CD14-positive monocyte (primary cell): ENCODE measurements around the gene DYNC1H1. TPM values are rescaled to one million over a fixed set of nuclear protein-coding genes. Genes with fewer than 3 reads are reported as not detected.
A peak's percentile ranks its signal among the peaks of the same experiment; 100 is the strongest.

Source experiments
- DNase-seq, 3 donors: peaks; one replicate each; pipeline ENCODE4 v3.0.0-alpha.2; 2011 to 2022
- H2AFZ ChIP-seq: 2 replicates; pipeline ENCODE4 v1.6.0; 2012; ENCODE audit warnings: mild to moderate bottlenecking, low read depth, low read length, inconsistent platforms; ENCODE audit not compliant: insufficient read depth, poor library complexity, severe bottlenecking
- H3K27ac ChIP-seq, 2 donors: 1 replicate in 1 of 2; 2 replicates in 1 of 2; pipeline ENCODE4 v1.5.1; 2012 to 2013; ENCODE audit warnings: low read length in 2 of 2, control low read depth in 1 of 2, inconsistent platforms in 1 of 2, low read depth in 1 of 2, mild to moderate bottlenecking in 1 of 2
- H3K27me3 ChIP-seq, 2 donors: one replicate each; pipeline versions ENCODE4 v1.6.0 to v1.6.1; 2011 to 2013; ENCODE audit warnings: low read length in 2 of 2; ENCODE audit not compliant: control insufficient read depth in 2 of 2, insufficient read depth in 2 of 2
- H3K36me3 ChIP-seq, 2 donors: replicated peaks in 1 of 2; 1 replicate in 1 of 2; 2 replicates in 1 of 2; pipeline versions ENCODE4 v1.5.1 to v1.6.1; 2012 to 2013; ENCODE audit warnings: low read length in 2 of 2, control low read depth in 1 of 2, inconsistent platforms in 1 of 2, mild to moderate bottlenecking in 1 of 2; ENCODE audit not compliant: insufficient read depth in 2 of 2, control insufficient read depth in 1 of 2
- H3K4me1 ChIP-seq, 2 donors: 1 replicate in 1 of 2; 2 replicates in 1 of 2; pipeline versions ENCODE4 v1.5.1 to v1.6.1; 2012 to 2013; ENCODE audit warnings: low read length in 2 of 2, control low read depth in 1 of 2, inconsistent platforms in 1 of 2, mild to moderate bottlenecking in 1 of 2, moderate library complexity in 1 of 2; ENCODE audit not compliant: insufficient read depth in 2 of 2, control insufficient read depth in 1 of 2
- H3K4me2 ChIP-seq: replicated peaks from 2 replicates; pipeline ENCODE3; 2012; ENCODE audit warnings: low read length, moderate library complexity, mild to moderate bottlenecking; ENCODE audit not compliant: poor library complexity, severe bottlenecking; ENCODE audit errors: extremely low read depth
- H3K4me3 ChIP-seq, 3 experiments: fragments of 200-600 bp in 1 of 3; sonication (generic) in 1 of 3; replicated peaks in 1 of 3; 1 replicate in 2 of 3; 2 replicates in 1 of 3; pipeline ENCODE4 v1.5.1; 2011 to 2013; ENCODE audit warnings: low read length in 3 of 3, mild to moderate bottlenecking in 3 of 3, control low read depth in 2 of 3, low read depth in 2 of 3, inconsistent platforms in 1 of 3, moderate library complexity in 1 of 3
- H3K79me2 ChIP-seq: 2 replicates; pipeline ENCODE4 v1.6.0; 2012; ENCODE audit warnings: mild to moderate bottlenecking, control low read depth, inconsistent platforms, low read length, moderate library complexity; ENCODE audit not compliant: insufficient read depth
- H3K9ac ChIP-seq: 2 replicates; pipeline ENCODE4 v1.6.0; 2017; ENCODE audit warnings: low read length, mild to moderate bottlenecking; ENCODE audit not compliant: insufficient read depth, poor library complexity, severe bottlenecking
- H3K9me3 ChIP-seq, 2 donors: replicated peaks in 1 of 2; 1 replicate in 1 of 2; 2 replicates in 1 of 2; pipeline versions ENCODE4 v1.5.1 to v1.6.1; 2012 to 2013; ENCODE audit warnings: low read length in 2 of 2, control low read depth in 1 of 2; ENCODE audit not compliant: control insufficient read depth in 1 of 2, insufficient read depth in 1 of 2
- H4K20me1 ChIP-seq: 2 replicates; pipeline ENCODE4 v1.6.0; 2012; ENCODE audit warnings: mild to moderate bottlenecking, low read length, control low read depth, moderate library complexity; ENCODE audit not compliant: insufficient read depth
- H3K27ac Mint-ChIP-seq, 7 donors: one replicate each; pipeline ENCODE4 v1.8.0; 2020; ENCODE audit warnings: mild to moderate bottlenecking in 7 of 7, mixed read lengths in 7 of 7, moderate library complexity in 6 of 7, inconsistent platforms in 2 of 7
- H3K27me3 Mint-ChIP-seq, 3 donors: one replicate each; pipeline ENCODE4 v1.8.0; 2021 to 2022; ENCODE audit warnings: low read depth in 3 of 3, mild to moderate bottlenecking in 3 of 3, mixed read lengths in 3 of 3, moderate library complexity in 3 of 3, inconsistent platforms in 1 of 3
- H3K36me3 Mint-ChIP-seq, 2 donors: one replicate each; pipeline ENCODE4 v1.8.0; 2020; ENCODE audit warnings: mixed read lengths in 2 of 2, inconsistent platforms in 1 of 2, mild to moderate bottlenecking in 1 of 2
- H3K4me1 Mint-ChIP-seq: one replicate; pipeline ENCODE4 v1.8.0; 2020; ENCODE audit warnings: mild to moderate bottlenecking, mixed read lengths
- H3K4me3 Mint-ChIP-seq, 2 donors: one replicate each; pipeline ENCODE4 v1.8.0; 2020; ENCODE audit warnings: mild to moderate bottlenecking in 2 of 2, mixed read lengths in 2 of 2, moderate library complexity in 1 of 2
- H3K9me3 Mint-ChIP-seq, 7 donors: one replicate each; pipeline ENCODE4 v1.8.0; 2020 to 2022; ENCODE audit warnings: mixed read lengths in 7 of 7, mild to moderate bottlenecking in 6 of 7, moderate library complexity in 6 of 7, inconsistent platforms in 2 of 7
- WGBS: methylation state at CpG from one replicate; pipeline ENCODE4 v1.1.5; 2013; ENCODE audit warnings: missing lambda C conversion rate; ENCODE audit not compliant: insufficient coverage; 5-methylcytosine and 5-hydroxymethylcytosine counted together
- intact Hi-C, 2 donors: fragments of 100-400 bp; cut with micrococcal nuclease; formaldehyde crosslinking; loops; one replicate each; pipeline versions ENCODE4 v1.15.0 to v1.15.1; 2023
- polyA plus RNA-seq, 3 donors: library from polyadenylated mRNA; depleted of rRNA in 1 of 3; unstranded in 2 of 3; stranded (reverse) in 1 of 3; fragments of 300-500 nt in 2 of 3; fragments of >200 nt in 1 of 3; fragmentation: Illumina TruSeq in 2 of 3; gene quantifications; 1 replicate in 2 of 3; 2 replicates in 1 of 3; pipeline ENCODE4 v1.2.3, GENCODE V29; 2012 to 2021
- TF ChIP-seq, protein P1 (sequence below): fragments of 200-600 bp; IDR thresholded peaks from one replicate; pipeline ENCODE4 v1.8.0; 2022; ENCODE audit warnings: antibody characterized with exemption, mild to moderate bottlenecking

The DYNC1H1 gene
- polyA plus RNA-seq, 3 donors, result 14.7 to 87.3 (median 23.6) TPM

- Histone ChIP-seq H3K4me3 (peak overlapping the region; percentile 68 to 88 (median 69)), H4K20me1 (peaks cover 24% of the 10 kb centered on the region), H3K9ac (peak overlapping the region; percentile 90), H2AFZ (peak overlapping the region; percentile 94), H3K4me2 (peak overlapping the region; percentile 91), H3K9me3 (no peaks in the 10 kb centered on the region), H3K79me2 (peaks cover 41% of the 10 kb centered on the region), H3K27ac (peak overlapping the region; percentile 79 to 87), H3K36me3 (peaks cover 24 to 27% of the 10 kb centered on the region in 2 donors), H3K27me3 (no peaks in the 10 kb centered on the region), H3K4me1 (peaks cover 25 to 45% of the 10 kb centered on the region in 2 donors)
- peaks cover 51% of the 10 kb centered on the region for H3K4me1 Mint-ChIP-seq
- H3K27ac Mint-ChIP-seq, result peak overlapping the region; percentile 85 to 97 (median 93)
- DNase-seq, result peak; percentile 53 to 68 (median 56)
- peak overlapping the region; percentile 88 to 92 for H3K4me3 Mint-ChIP-seq
- H3K9me3 Mint-ChIP-seq, result peaks cover 0 to 5% (median 0%) of the 10 kb centered on the region in 7 donors
- peaks cover 31 to 33% of the 10 kb centered on the region in 2 donors for H3K36me3 Mint-ChIP-seq
- 6% methylated on average over 26 of the region's 39 CpGs for WGBS
- peaks cover 4 to 6% (median 5%) of the 10 kb centered on the region in 3 donors for H3K27me3 Mint-ChIP-seq
- TF ChIP-seq, protein P1, sequence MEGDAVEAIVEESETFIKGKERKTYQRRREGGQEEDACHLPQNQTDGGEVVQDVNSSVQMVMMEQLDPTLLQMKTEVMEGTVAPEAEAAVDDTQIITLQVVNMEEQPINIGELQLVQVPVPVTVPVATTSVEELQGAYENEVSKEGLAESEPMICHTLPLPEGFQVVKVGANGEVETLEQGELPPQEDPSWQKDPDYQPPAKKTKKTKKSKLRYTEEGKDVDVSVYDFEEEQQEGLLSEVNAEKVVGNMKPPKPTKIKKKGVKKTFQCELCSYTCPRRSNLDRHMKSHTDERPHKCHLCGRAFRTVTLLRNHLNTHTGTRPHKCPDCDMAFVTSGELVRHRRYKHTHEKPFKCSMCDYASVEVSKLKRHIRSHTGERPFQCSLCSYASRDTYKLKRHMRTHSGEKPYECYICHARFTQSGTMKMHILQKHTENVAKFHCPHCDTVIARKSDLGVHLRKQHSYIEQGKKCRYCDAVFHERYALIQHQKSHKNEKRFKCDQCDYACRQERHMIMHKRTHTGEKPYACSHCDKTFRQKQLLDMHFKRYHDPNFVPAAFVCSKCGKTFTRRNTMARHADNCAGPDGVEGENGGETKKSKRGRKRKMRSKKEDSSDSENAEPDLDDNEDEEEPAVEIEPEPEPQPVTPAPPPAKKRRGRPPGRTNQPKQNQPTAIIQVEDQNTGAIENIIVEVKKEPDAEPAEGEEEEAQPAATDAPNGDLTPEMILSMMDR, result no peak
- intact Hi-C loops, result loop anchor here in 1 of 2 donors (5.0 kb wide), 3 partner anchors 49 to 274 kb away; partner anchors contain the start of genes CINP, TECPR2, WDR20 and ZNF839
Measured at GRCh38 chr14:102088012-102088792, 123.8 kb downstream of the DYNC1H1 start.

DNA sequence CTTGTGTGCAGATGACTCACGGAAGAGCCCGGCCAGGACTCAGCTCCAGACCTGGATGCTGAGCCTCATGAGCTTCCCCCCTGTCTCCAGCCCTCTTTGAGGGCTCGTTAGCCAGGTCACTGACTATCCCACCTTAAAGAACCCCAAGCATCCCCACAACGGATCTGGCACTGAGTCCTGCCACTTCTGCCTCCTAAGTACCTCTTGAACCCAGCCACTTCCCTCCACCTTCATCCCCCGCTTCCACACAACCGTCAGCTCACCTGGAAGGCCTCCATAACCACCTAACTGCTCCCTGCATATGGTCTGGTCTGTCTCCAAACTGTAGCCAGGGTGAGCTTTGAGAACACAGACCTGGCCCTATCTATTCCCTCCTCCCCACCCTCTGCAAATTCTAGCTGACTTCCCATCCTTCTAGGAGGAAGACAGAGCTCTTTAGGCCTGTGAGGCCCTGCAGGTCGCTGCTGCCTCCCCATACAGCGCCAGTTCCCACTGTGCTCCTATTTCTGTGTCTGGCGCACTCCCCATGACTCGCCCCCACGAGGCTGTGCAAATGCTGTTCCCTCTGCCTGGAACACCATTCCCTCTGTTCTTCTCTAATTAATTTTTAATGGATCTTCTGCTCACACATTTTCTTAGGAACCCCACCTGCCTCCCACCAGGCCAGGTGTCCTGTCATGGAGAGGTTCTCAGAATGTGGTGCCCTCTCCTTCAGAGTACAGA is 125.4 kb downstream of the DYNC1H1 start:
- Histone ChIP-seq H3K9ac (no peak overlapping the region), H4K20me1 (peaks cover 11% of the 10 kb centered on the region), H3K27ac (no peak overlapping the region), H3K79me2 (peaks cover 25% of the 10 kb centered on the region), H3K36me3 (peaks cover 9 to 11% of the 10 kb centered on the region in 2 donors), H3K4me3 (no peak overlapping the region), H3K4me1 (peaks cover 25 to 34% of the 10 kb centered on the region in 2 donors), H3K4me2 (no peak overlapping the region), H3K9me3 (no peaks in the 10 kb centered on the region), H2AFZ (no peak overlapping the region), H3K27me3 (peaks cover 0 to 9% of the 10 kb centered on the region in 2 donors)
- WGBS, result 94% methylated on average over 11 of the region's 11 CpGs
- peaks cover 15 to 17% of the 10 kb centered on the region in 2 donors for H3K36me3 Mint-ChIP-seq
- H3K27ac Mint-ChIP-seq, result peak overlapping the region in 2 of 7 donors; percentile 37 to 44
- TF ChIP-seq, protein P1, result no peak
- no peak for DNase-seq
- peaks cover 7 to 16% (median 15%) of the 10 kb centered on the region in 3 donors for H3K27me3 Mint-ChIP-seq
- H3K4me1 Mint-ChIP-seq, result peaks cover 38% of the 10 kb centered on the region
- H3K4me3 Mint-ChIP-seq, result peak overlapping the region; percentile 17 to 92
- intact Hi-C loops, result loop anchor here (5.0 to 10.0 kb wide), 4 partner anchors 45 to 273 kb away; partner anchors contain the start of genes CINP (in 1 of the 2), TECPR2 (in 1 of the 2), WDR20 (in 1 of the 2) and ZNF839 (in 1 of the 2)
- peaks cover 0 to 5% (median 0%) of the 10 kb centered on the region in 7 donors for H3K9me3 Mint-ChIP-seq
